Nephron (organoid): ENCODE data around the gene JAKMIP2.

Experiments used
- H3K27ac Mint-ChIP-seq, 3 experiments: 2 replicates each; pipeline ENCODE4 v1.8.0; 2020; ENCODE audit warnings: mixed read lengths in 3 of 3, mild to moderate bottlenecking in 2 of 3, moderate library complexity in 1 of 3
- H3K27me3 Mint-ChIP-seq: 2 replicates; pipeline ENCODE4 v1.8.0; 2021; ENCODE audit warnings: low read depth, mild to moderate bottlenecking, moderate library complexity, mixed read lengths
- H3K36me3 Mint-ChIP-seq: 2 replicates; pipeline ENCODE4 v1.8.0; 2020; ENCODE audit warnings: low read depth, mixed read lengths
- H3K4me1 Mint-ChIP-seq: 2 replicates; pipeline ENCODE4 v1.8.0; 2020; ENCODE audit warnings: mixed read lengths
- H3K4me3 Mint-ChIP-seq, 3 experiments: 2 replicates each; pipeline ENCODE4 v1.8.0; 2020; ENCODE audit warnings: mild to moderate bottlenecking in 3 of 3, mixed read lengths in 3 of 3, moderate library complexity in 2 of 3
- H3K9me3 Mint-ChIP-seq: 2 replicates; pipeline ENCODE4 v1.8.0; 2020; ENCODE audit warnings: mixed read lengths
- TF ChIP-seq, protein P1 (sequence below), 3 experiments: fragments of 200-600 bp; sonication (generic); IDR thresholded peaks; one replicate each; pipeline ENCODE4 v1.5.0; 2021; ENCODE audit warnings: antibody characterized with exemption in 3 of 3; ENCODE audit not compliant: unreplicated experiment in 3 of 3

JAKMIP2 gene

DNA sequence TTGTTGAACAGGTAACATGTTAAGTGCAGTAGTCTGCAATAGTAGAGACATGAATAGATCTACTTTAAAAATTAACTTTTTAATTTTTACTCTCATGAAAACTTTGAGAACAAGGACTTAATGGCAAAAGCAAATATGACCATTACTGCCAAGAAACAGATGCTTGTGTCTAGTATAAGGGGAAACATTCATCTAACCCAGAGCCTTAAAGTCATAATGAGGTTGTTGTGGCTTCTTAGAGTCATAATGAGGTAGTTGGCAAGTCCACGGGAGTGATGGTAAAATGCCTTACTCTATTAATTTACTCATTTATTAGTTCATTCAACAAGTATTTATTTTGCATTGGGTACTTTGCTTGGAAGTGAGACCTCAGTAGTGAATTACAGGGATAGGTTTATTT is 71.5 kb downstream of the JAKMIP2 start:
- H3K36me3 Mint-ChIP-seq, result no peaks in the 10 kb centered on the region
- no peaks in the 10 kb centered on the region for H3K4me1 Mint-ChIP-seq
- no peak overlapping the region for H3K4me3 Mint-ChIP-seq
- H3K9me3 Mint-ChIP-seq, result peaks cover 3% of the 10 kb centered on the region
- no peaks in the 10 kb centered on the region for H3K27me3 Mint-ChIP-seq
- TF ChIP-seq, protein P1, sequence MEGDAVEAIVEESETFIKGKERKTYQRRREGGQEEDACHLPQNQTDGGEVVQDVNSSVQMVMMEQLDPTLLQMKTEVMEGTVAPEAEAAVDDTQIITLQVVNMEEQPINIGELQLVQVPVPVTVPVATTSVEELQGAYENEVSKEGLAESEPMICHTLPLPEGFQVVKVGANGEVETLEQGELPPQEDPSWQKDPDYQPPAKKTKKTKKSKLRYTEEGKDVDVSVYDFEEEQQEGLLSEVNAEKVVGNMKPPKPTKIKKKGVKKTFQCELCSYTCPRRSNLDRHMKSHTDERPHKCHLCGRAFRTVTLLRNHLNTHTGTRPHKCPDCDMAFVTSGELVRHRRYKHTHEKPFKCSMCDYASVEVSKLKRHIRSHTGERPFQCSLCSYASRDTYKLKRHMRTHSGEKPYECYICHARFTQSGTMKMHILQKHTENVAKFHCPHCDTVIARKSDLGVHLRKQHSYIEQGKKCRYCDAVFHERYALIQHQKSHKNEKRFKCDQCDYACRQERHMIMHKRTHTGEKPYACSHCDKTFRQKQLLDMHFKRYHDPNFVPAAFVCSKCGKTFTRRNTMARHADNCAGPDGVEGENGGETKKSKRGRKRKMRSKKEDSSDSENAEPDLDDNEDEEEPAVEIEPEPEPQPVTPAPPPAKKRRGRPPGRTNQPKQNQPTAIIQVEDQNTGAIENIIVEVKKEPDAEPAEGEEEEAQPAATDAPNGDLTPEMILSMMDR (IDR thresholded peaks at IDR 0.05; ENCODE audit: unreplicated experiment in 3 of 3), result no peak
- H3K27ac Mint-ChIP-seq, result no peak overlapping the region

DNA sequence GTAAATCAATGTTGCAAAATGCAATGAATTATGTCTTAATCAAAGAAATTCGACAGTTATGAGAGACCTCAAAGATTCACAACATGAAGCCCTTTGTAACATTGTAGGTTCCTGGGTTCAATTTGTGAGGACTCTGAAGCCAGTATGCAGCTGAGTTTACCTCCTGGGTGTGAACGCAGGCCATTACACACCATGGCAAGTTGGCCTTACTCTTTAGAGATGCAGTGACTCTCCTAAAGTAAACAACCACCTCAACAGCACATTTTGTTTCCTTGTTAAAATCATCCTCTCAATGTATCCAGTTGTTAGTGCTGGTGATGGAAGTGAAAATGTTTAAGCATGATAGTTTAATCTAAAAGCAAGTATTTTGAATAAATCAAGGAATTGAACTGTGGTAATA is 73.8 kb downstream of the JAKMIP2 start:
- TF ChIP-seq, protein P1 (IDR thresholded peaks at IDR 0.05; ENCODE audit: unreplicated experiment in 3 of 3), result no peak
- Mint-ChIP-seq H3K27ac (no peak overlapping the region), H3K27me3 (no peaks in the 10 kb centered on the region)

DNA sequence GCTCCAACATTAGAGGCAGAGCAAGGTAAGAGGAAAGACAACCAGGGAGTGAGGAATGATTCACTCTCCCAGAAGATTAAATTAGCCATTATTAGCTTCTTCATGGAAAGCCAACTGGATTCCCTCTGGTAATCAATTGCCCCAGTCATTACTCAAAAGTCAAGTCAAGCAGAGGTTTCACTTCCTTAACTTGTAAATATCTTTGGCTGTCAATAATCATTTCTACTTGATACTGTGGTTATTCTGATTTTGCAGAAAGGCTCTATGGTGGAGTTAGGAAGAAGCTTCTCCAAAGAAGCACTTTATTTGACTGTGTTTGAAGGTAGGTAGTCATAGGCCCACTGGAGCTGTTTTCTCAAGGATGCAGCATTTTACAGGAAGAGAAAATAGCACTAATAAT is 78.0 kb downstream of the JAKMIP2 start:
- TF ChIP-seq, protein P1 (IDR thresholded peaks at IDR 0.05; ENCODE audit: unreplicated experiment in 3 of 3), result no peak
- H3K4me1 Mint-ChIP-seq, result no peaks in the 10 kb centered on the region

More for the DNA sequence above, 73.8 kb downstream of the JAKMIP2 start:
- no peak overlapping the region for H3K4me3 Mint-ChIP-seq
- no peaks in the 10 kb centered on the region for H3K9me3 Mint-ChIP-seq
- no peaks in the 10 kb centered on the region for H3K36me3 Mint-ChIP-seq
- no peaks in the 10 kb centered on the region for H3K4me1 Mint-ChIP-seq

DNA sequence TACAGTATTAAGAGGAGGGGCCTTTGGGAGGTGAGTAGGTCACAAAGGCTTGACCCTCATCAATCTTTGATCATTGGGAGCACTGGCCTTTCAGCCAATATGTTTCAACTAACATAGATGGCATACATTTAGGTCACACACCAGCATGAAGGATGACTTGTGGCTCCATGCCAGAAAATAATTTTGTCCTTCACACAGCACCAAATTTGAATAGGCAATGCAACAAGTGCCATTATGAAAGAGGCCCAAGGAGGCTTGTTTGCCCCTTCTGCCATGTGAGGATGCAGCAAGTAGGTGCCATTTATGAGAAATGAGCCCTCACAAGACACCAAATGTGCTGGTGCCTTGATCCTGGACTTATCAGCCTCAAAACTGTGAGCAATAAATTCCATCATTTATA is 81.1 kb downstream of the JAKMIP2 start:
- H3K9me3 Mint-ChIP-seq, result peaks cover 20% of the 10 kb centered on the region
- no peak overlapping the region for H3K4me3 Mint-ChIP-seq
- H3K27me3 Mint-ChIP-seq, result no peaks in the 10 kb centered on the region
- H3K36me3 Mint-ChIP-seq, result peaks cover 21% of the 10 kb centered on the region
- H3K4me1 Mint-ChIP-seq, result no peaks in the 10 kb centered on the region
- TF ChIP-seq, protein P1 (IDR thresholded peaks at IDR 0.05; ENCODE audit: unreplicated experiment in 3 of 3), result no peak
- H3K27ac Mint-ChIP-seq, result no peak overlapping the region

More for the DNA sequence above, 78.0 kb downstream of the JAKMIP2 start:
- no peaks in the 10 kb centered on the region for H3K9me3 Mint-ChIP-seq
- H3K27me3 Mint-ChIP-seq, result no peaks in the 10 kb centered on the region
- H3K27ac Mint-ChIP-seq, result no peak overlapping the region
- no peaks in the 10 kb centered on the region for H3K36me3 Mint-ChIP-seq
- H3K4me3 Mint-ChIP-seq, result no peak overlapping the region

DNA sequence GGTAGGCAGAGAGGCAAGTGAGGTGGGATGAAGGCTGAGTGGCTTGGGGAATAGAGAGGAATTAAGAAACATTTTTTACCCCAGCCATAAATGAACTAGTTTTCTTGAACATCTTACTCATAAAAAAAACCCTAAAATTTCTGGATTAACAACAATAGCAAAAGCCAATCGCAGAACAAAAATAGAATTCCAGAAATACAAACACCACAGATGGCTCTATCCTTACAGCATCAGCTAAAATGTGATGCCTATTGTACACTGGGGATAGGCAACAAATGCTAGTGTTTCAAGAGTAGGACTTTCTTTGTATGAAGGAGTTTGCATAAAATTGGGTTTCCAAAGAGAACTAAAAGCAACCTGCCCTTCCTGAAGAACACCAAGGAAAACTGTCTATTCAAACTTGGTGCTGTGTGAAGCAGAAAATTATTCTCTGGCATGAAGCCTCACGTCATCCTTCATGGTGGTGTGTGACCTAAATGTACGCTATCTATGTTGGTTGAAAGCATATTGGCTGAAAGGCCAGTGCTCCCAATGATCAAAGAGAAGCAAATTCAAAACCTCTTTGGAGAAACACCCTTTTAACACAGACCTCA is 82.9 kb downstream of the JAKMIP2 start:
- H3K4me3 Mint-ChIP-seq, result no peak overlapping the region
- TF ChIP-seq, protein P1 (IDR thresholded peaks at IDR 0.05; ENCODE audit: unreplicated experiment in 3 of 3), result no peak
- no peaks in the 10 kb centered on the region for H3K27me3 Mint-ChIP-seq
- H3K9me3 Mint-ChIP-seq, result peaks cover 23% of the 10 kb centered on the region
- peaks cover 7% of the 10 kb centered on the region for H3K4me1 Mint-ChIP-seq
- peak overlapping the region in 2 of 3 experiments; percentile 43 to 74 for H3K27ac Mint-ChIP-seq
- H3K36me3 Mint-ChIP-seq, result peaks cover 27% of the 10 kb centered on the region

DNA sequence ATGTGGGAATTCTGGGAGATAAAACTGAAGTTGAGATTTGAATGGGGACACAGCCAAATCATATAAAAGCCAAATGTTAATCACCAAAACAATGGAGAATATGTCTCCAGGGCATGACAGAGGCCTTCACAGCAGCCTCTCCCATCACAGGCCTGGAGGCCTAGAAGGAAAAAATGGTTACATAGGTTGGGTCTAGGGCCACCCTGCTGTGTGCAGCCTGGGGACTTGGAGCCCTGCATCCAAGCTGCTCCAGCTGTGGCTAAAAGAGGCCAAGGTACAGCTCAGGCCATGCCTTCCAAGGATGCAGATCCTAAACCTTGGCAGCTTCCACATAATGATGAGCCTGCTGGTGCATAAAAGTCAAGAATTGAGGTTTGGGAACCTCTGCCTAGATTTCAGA is 85.1 kb downstream of the JAKMIP2 start:
- H3K4me1 Mint-ChIP-seq, result peaks cover 12% of the 10 kb centered on the region
- peaks cover 30% of the 10 kb centered on the region for H3K36me3 Mint-ChIP-seq
- H3K27ac Mint-ChIP-seq, result no peak overlapping the region
- peaks cover 23% of the 10 kb centered on the region for H3K9me3 Mint-ChIP-seq
- TF ChIP-seq, protein P1 (IDR thresholded peaks at IDR 0.05; ENCODE audit: unreplicated experiment in 3 of 3), result no peak
- H3K4me3 Mint-ChIP-seq, result no peak overlapping the region
- no peaks in the 10 kb centered on the region for H3K27me3 Mint-ChIP-seq
